ENCODE results near the gene ROR2. TPM values are rescaled to one million over a fixed set of nuclear protein-coding genes. Genes with fewer than 3 reads are reported as not detected.

ROR2 gene
- total and polyA plus RNA-seq, 7 donors: 0.46 to 81.7 (median 51.4) TPM

GRCh38 chr9:91899594-91899993, 50.4 kb downstream of the ROR2 start:
- no peaks in the 10 kb centered on the region for H3K9me3 ChIP-seq
- WGBS, 2 donors: 73 to 79% methylated on average over 9 of the region's 9 CpGs
- no peak for DNase-seq
- H3K4me3 ChIP-seq: no peak overlapping the region
- intact Hi-C loops (cut with DNase I): loop anchor here (2.0 to 10.0 kb wide), 2 partner anchors 49 to 135 kb away; no protein-coding TSS in a partner anchor
- H3K27ac ChIP-seq: peak overlapping the region; percentile 82 to 94 (median 86)
- TF ChIP-seq EP300 (IDR thresholded peaks at IDR 0.05) (no peak), CTCF (IDR thresholded peaks at IDR 0.05) (no peak), POLR2A (IDR thresholded peaks at IDR 0.05) (no peak), POLR2AphosphoS5 (IDR thresholded peaks at IDR 0.05) (no peak)
- peaks cover 0 to 99% (median 95%) of the 10 kb centered on the region in 4 donors for H3K4me1 ChIP-seq
- H3K36me3 ChIP-seq: no peaks in the 10 kb centered on the region
- no peaks in the 10 kb centered on the region for H3K27me3 ChIP-seq

- DNase-seq: no peak
- Histone ChIP-seq H3K4me1 (peaks cover 0 to 99% (median 95%) of the 10 kb centered on the region in 4 donors), H3K36me3 (no peaks in the 10 kb centered on the region), H3K4me3 (no peak overlapping the region), H3K9me3 (no peaks in the 10 kb centered on the region), H3K27me3 (no peaks in the 10 kb centered on the region), H3K27ac (peak overlapping the region; percentile 82 to 94 (median 86))
- 65 to 83% methylated on average over 2 of the region's 2 CpGs for WGBS, 2 donors
- TF ChIP-seq POLR2A (IDR thresholded peaks at IDR 0.05) (no peak), CTCF (IDR thresholded peaks at IDR 0.05) (no peak), POLR2AphosphoS5 (IDR thresholded peaks at IDR 0.05) (no peak), EP300 (IDR thresholded peaks at IDR 0.05) (no peak)
- intact Hi-C loops (cut with DNase I): loop anchor here (2.0 to 10.0 kb wide), 2 partner anchors 50 to 136 kb away; no protein-coding TSS in a partner anchor
Measured at GRCh38 chr9:91899219-91899563, 50.8 kb downstream of the ROR2 start.

GRCh38 chr9:91898451-91899218, 51.4 kb downstream of the ROR2 start:
- 30 to 51% methylated on average over 17 of the region's 17 CpGs for WGBS, 2 donors
- no peak for TF ChIP-seq POLR2A (IDR thresholded peaks at IDR 0.05)
- TF ChIP-seq EP300 (IDR thresholded peaks at IDR 0.05): peak; percentile 73 to 92 (median 74)
- TF ChIP-seq POLR2AphosphoS5 (IDR thresholded peaks at IDR 0.05): peak; percentile 68 to 90 (median 84)
- no peaks in the 10 kb centered on the region for H3K27me3 ChIP-seq
- H3K27ac ChIP-seq: peak overlapping the region; percentile 82 to 94 (median 86)
- no peaks in the 10 kb centered on the region for H3K9me3 ChIP-seq
- no peak overlapping the region for H3K4me3 ChIP-seq
- peak; percentile 92 for DNase-seq
- H3K36me3 ChIP-seq: no peaks in the 10 kb centered on the region
- intact Hi-C loops (cut with DNase I): loop anchor here (2.0 to 10.0 kb wide), 2 partner anchors 50 to 136 kb away; no protein-coding TSS in a partner anchor
- H3K4me1 ChIP-seq: peaks cover 0 to 99% (median 95%) of the 10 kb centered on the region in 4 donors

- TF ChIP-seq EP300 (IDR thresholded peaks at IDR 0.05): no peak
- TF ChIP-seq CTCF (IDR thresholded peaks at IDR 0.05): no peak
- TF ChIP-seq POLR2AphosphoS5 (IDR thresholded peaks at IDR 0.05): no peak
- TF ChIP-seq POLR2A (IDR thresholded peaks at IDR 0.05): no peak
- Histone ChIP-seq H3K9me3 (no peaks in the 10 kb centered on the region), H3K4me1 (peaks cover 0 to 96% (median 93%) of the 10 kb centered on the region in 4 donors), H3K27me3 (no peaks in the 10 kb centered on the region), H3K36me3 (no peaks in the 10 kb centered on the region), H3K27ac (peak overlapping the region; percentile 82 to 94 (median 86)), H3K4me3 (no peak overlapping the region)
- DNase-seq: no peak
- intact Hi-C loops (cut with DNase I): loop anchor here (2.0 to 10.0 kb wide), 2 partner anchors 22 to 138 kb away; no protein-coding TSS in a partner anchor
- WGBS, 2 donors: 4 to 29% methylated on average over 1 of the region's 1 CpG
Measured at GRCh38 chr9:91897201-91897600, 52.8 kb downstream of the ROR2 start.

GRCh38 chr9:91896513-91897121, 53.4 kb downstream of the ROR2 start:
- DNase-seq: peak; percentile 84
- H3K27ac ChIP-seq: peak overlapping the region; percentile 82 to 94 (median 86)
- H3K4me3 ChIP-seq: no peak overlapping the region
- TF ChIP-seq POLR2AphosphoS5 (IDR thresholded peaks at IDR 0.05) (peak in 3 of 4 donors; percentile 20 to 50 (median 44)), POLR2A (IDR thresholded peaks at IDR 0.05) (no peak), EP300 (IDR thresholded peaks at IDR 0.05) (peak in 2 of 4 donors; percentile 7 to 12), CTCF (IDR thresholded peaks at IDR 0.05) (no peak)
- 8 to 18% methylated on average over 11 of the region's 11 CpGs for WGBS, 2 donors
- no peaks in the 10 kb centered on the region for H3K9me3 ChIP-seq
- peaks cover 0 to 95% (median 93%) of the 10 kb centered on the region in 4 donors for H3K4me1 ChIP-seq
- intact Hi-C loops (cut with DNase I): loop anchor here (2.0 to 10.0 kb wide), 2 partner anchors 22 to 138 kb away; no protein-coding TSS in a partner anchor
- no peaks in the 10 kb centered on the region for H3K36me3 ChIP-seq
- H3K27me3 ChIP-seq: no peaks in the 10 kb centered on the region
